Bronchial epithelial cell (primary cell): ENCODE data around the gene SLC43A3. TPM values are rescaled to one million over a fixed set of nuclear protein-coding genes. Genes with fewer than 3 reads are reported as not detected.

Experiments used
- DNase-seq: peaks from one replicate; pipeline ENCODE4 v3.0.0-alpha.2; 2010; ENCODE audit warnings: low read depth
- FAIRE-seq: peaks from 2 replicates; lab custom pipeline; 2011; peaks lifted over from hg19 to GRCh38; lab: Jason Lieb, UNC
- H3K27me3 ChIP-seq: 2 replicates; pipeline ENCODE4 v1.5.1; 2011; ENCODE audit warnings: low read length; ENCODE audit not compliant: control insufficient read depth, insufficient read depth
- H3K36me3 ChIP-seq: 2 replicates; pipeline ENCODE4 v1.5.1; 2011; ENCODE audit warnings: low read length; ENCODE audit not compliant: control insufficient read depth, insufficient read depth
- H3K4me3 ChIP-seq: 2 replicates; pipeline ENCODE4 v1.5.1; 2011; ENCODE audit warnings: mild to moderate bottlenecking, low read depth, low read length, control low read depth
- total RNA-seq: library from RNA; depleted of rRNA; stranded (reverse); fragments of >200 nt; gene quantifications from 2 replicates; pipeline ENCODE4 v1.2.1, GENCODE V29; 2014
- TF ChIP-seq, protein P1 (sequence below): IDR thresholded peaks from 2 replicates; pipeline ENCODE4 v1.5.1; 2011; ENCODE audit warnings: mild to moderate bottlenecking, moderate library complexity, low read length, control low read depth, inconsistent platforms; ENCODE audit not compliant: insufficient read depth, severe bottlenecking

SLC43A3 gene
- total RNA-seq, 1 donor from 2014 or later = 1.8 TPM

DNA sequence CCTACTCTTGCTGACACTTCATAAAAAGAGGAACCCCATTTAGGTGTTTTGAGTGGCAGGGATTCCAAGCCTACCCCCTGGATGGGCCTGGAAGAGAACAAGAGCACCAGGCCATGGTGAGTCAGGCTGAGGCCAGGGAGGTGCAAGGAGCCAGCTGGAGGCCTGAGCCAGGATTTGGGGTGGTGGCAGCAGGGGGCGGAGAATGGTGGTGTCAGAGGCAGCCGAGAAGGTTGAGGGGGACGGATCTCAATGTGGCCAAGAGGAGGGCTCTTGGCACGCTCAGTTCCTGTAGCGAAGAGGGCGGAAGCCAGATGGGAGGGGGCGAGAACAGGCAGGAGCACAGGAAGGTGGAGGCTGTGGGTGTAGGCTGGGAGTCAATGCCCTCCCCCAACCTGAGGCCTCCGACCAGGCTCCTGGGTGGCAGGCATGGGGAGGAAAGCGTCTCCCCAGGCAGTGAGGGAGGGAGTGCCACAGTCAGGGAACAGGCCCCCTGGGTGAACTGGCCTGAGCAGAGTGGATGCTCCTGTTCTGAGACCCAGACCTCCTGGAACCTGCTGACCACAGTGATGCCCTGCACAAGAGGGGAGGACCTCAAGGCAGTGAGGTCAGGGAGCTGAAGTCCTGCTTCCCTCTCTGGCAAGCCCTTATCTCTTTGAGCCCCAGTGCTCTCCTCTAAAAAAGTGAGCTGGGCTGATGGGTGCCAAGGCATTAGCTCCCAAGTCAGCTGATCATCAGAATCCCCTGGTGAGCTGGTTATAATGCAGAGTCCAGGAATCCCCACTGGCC is 47.3 kb upstream of the SLC43A3 start:
- no peak for FAIRE-seq
- H3K4me3 ChIP-seq = no peak overlapping the region
- peaks cover 8% of the 10 kb centered on the region for H3K27me3 ChIP-seq
- no peak for DNase-seq
- no peaks in the 10 kb centered on the region for H3K36me3 ChIP-seq
- TF ChIP-seq, protein P1, sequence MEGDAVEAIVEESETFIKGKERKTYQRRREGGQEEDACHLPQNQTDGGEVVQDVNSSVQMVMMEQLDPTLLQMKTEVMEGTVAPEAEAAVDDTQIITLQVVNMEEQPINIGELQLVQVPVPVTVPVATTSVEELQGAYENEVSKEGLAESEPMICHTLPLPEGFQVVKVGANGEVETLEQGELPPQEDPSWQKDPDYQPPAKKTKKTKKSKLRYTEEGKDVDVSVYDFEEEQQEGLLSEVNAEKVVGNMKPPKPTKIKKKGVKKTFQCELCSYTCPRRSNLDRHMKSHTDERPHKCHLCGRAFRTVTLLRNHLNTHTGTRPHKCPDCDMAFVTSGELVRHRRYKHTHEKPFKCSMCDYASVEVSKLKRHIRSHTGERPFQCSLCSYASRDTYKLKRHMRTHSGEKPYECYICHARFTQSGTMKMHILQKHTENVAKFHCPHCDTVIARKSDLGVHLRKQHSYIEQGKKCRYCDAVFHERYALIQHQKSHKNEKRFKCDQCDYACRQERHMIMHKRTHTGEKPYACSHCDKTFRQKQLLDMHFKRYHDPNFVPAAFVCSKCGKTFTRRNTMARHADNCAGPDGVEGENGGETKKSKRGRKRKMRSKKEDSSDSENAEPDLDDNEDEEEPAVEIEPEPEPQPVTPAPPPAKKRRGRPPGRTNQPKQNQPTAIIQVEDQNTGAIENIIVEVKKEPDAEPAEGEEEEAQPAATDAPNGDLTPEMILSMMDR = no peak

DNA sequence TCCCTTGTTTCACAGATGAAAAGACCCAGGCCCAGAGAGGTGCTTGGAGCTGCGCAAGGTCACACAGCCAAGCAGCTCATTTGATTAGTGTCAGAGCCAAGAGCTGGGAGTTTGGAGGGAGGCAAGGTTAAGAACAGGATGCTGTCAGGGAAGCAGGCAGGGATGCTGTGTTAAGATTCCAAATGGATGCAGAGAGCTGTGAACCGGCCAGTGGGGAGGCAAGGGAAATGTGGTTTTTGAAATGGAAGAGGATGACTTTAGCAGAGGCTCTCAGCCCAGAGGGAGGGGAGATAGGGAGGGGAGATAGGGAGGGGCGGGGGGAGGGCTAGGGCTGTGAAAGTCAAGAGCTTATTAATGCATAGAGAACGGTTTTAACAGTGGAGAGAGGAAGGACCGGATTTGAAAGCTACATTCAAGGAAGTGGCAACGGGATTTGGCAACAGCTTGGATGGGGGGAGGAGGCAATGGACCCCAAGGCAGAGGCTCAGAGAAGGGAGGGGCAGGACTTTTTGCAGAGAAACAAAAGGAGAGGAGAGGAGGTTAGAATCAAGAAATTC is 46.4 kb upstream of the SLC43A3 start:
- H3K27me3 ChIP-seq = peaks cover 8% of the 10 kb centered on the region
- TF ChIP-seq, protein P1 = no peak
- FAIRE-seq (no peak), DNase-seq (no peak)
- H3K36me3 ChIP-seq = no peaks in the 10 kb centered on the region
- no peak overlapping the region for H3K4me3 ChIP-seq

DNA sequence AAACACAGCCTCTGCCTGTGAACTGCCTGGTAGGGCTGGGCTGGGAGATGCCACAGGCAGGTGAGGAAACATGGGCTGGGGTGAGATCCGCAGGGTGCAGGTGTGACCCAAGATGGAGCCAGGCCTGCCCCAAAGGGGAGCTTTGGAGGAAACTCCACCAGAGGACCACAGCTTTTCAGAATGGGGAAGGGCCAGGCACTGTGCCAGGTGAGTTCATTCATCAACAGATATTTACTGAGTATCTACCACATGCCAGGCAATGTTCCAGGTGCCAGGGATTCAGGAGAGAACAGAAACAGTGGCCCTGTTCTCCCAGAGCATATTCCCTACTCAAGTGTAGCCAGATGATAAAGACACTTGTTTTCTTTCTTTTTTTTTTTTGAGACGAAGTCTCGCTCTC is 44.6 kb upstream of the SLC43A3 start:
- TF ChIP-seq, protein P1 = no peak
- DNase-seq (no peak), FAIRE-seq (no peak)
- Histone ChIP-seq H3K36me3 (no peaks in the 10 kb centered on the region), H3K4me3 (no peak overlapping the region), H3K27me3 (peaks cover 8% of the 10 kb centered on the region)

DNA sequence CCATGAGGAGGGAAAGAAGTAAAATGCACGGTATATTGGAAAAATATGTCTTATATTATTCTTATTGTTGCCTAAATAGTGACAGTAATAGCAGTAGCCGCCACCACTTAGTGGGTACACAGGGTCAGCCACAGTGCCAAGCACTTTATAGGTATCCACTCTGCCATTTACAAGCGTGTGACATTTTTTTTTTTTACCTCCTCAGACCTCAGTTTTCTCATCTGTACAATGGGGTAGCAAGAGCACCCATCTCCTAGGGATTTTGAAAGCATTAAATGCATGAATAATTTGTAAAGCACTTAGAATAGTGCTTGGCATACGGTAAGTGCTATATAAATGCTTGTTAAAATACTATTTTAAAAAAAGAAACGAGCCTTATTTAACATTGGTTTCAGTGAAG is 42.3 kb upstream of the SLC43A3 start:
- Histone ChIP-seq H3K27me3 (peaks cover 1% of the 10 kb centered on the region), H3K4me3 (no peak overlapping the region), H3K36me3 (no peaks in the 10 kb centered on the region)
- DNase-seq = no peak
- TF ChIP-seq, protein P1 = no peak
- FAIRE-seq = no peak

DNA sequence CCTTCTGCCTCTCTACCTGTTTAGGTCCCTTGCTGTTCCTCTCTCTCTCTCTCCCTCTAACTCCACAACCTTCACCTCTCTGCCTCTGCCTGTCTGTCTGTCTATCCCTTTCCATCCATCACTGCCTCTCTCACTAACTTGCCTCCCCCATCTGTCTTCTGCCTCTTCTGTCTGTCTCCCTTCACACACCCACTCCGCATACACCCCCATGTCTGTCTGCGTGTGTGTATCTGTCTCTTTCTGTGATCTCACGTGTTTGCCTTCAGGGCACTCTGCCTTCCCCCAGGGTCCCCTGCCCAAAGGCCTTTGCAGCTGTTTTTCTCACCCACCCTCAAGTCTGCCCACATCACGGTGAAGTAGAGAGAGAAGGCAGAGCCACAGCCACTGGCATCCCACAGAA is 41.4 kb upstream of the SLC43A3 start:
- no peak for FAIRE-seq

More for the DNA sequence above, 41.4 kb upstream of the SLC43A3 start:
- DNase-seq = no peak
- Histone ChIP-seq H3K36me3 (no peaks in the 10 kb centered on the region), H3K27me3 (peaks cover 1% of the 10 kb centered on the region), H3K4me3 (no peak overlapping the region)
- TF ChIP-seq, protein P1 = no peak
